Liver (tissue), 3 donors: ENCODE data around the gene KRTAP5-2.

ENCODE experiments used
- EGR1 ChIP-seq, 2 donors: IDR thresholded peaks; 2 replicates each; pipeline ENCODE4 v1.6.1; 2016 to 2018; ENCODE audit warnings: antibody characterized with exemption in 2 of 2, low read depth in 2 of 2
- GABPA ChIP-seq, 2 donors: IDR thresholded peaks in 1 of 2; conservative IDR thresholded peaks in 1 of 2; 2 replicates each; pipeline ENCODE4 v1.6.1; 2016; ENCODE audit warnings: antibody characterized with exemption in 2 of 2, mild to moderate bottlenecking in 1 of 2, moderate library complexity in 1 of 2
- HNF4A ChIP-seq, 2 donors: conservative IDR thresholded peaks; 2 replicates each; pipeline ENCODE4 v1.6.1; 2016; ENCODE audit warnings: antibody characterized with exemption in 2 of 2, mild to moderate bottlenecking in 2 of 2
- JUND ChIP-seq, 2 donors: IDR thresholded peaks; 2 replicates each; pipeline ENCODE4 v1.6.1; 2016; ENCODE audit warnings: antibody characterized with exemption in 2 of 2
- RAD21 ChIP-seq, 2 donors: IDR thresholded peaks; 2 replicates each; pipeline ENCODE4 v1.6.1; 2016; ENCODE audit warnings: antibody characterized with exemption in 2 of 2, mild to moderate bottlenecking in 2 of 2
- RXRA ChIP-seq, 2 donors: IDR thresholded peaks; 2 replicates each; pipeline ENCODE4 v1.6.1; 2017 to 2018; ENCODE audit warnings: antibody characterized with exemption in 2 of 2, mild to moderate bottlenecking in 1 of 2
- SP1 ChIP-seq: IDR thresholded peaks from 2 replicates; pipeline ENCODE4 v1.6.1; 2018; ENCODE audit warnings: antibody characterized with exemption, mild to moderate bottlenecking
- TAF1 ChIP-seq: conservative IDR thresholded peaks from 2 replicates; pipeline ENCODE4 v1.6.1; 2016; ENCODE audit warnings: antibody characterized with exemption, mild to moderate bottlenecking
- YY1 ChIP-seq: IDR thresholded peaks from 2 replicates; pipeline ENCODE4 v1.6.1; 2016; ENCODE audit warnings: antibody characterized with exemption, mild to moderate bottlenecking
- TF ChIP-seq, protein P1 (sequence below): fragments of 150-350 bp; IDR thresholded peaks from 2 replicates; pipeline ENCODE4 v1.5.1; 2017; ENCODE audit warnings: improper control_type of control experiment, low read depth, low read length; ENCODE audit not compliant: missing input control
- TF ChIP-seq, protein P2 (sequence below): IDR thresholded peaks from 2 replicates; pipeline ENCODE4 v1.6.1; 2016; ENCODE audit warnings: antibody characterized with exemption
- TF ChIP-seq, protein P3 (sequence below): IDR thresholded peaks from 2 replicates; pipeline ENCODE4 v1.6.1; 2016; ENCODE audit warnings: antibody characterized with exemption
- TF ChIP-seq, protein P4 (sequence below): IDR thresholded peaks from 2 replicates; pipeline ENCODE4 v1.6.1; 2016; ENCODE audit warnings: antibody characterized with exemption, mild to moderate bottlenecking
- donor health status: healthy.
- donor health status: healthy.

DNA sequence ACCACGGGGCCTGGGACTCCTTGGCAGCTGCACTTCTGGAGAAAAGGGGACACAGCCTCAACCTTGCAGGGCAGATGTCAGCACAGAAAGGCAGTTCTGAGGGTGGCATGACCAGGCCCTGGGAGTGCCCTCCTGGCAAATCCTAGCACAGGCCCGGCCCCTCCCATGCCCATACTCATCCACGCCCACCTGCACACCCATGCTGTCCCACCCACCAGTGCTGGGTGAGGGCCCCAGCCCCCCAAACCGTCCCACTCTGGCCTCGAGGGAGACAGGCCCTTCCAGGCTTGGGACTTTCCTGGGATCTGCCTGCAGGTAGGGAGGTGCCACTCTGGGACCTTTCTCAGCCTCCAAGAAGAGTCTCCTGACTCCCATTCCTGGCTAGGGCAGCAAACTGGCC is 36.1 kb downstream of the KRTAP5-2 start:
- TF ChIP-seq TAF1 (no peak), RAD21 (IDR thresholded peaks at IDR 0.05) (no peak), SP1 (no peak), GABPA (IDR thresholded peaks at IDR 0.05 in 1 of 2, conservative IDR thresholded peaks at IDR 0.05 in 1 of 2) (no peak), EGR1 (IDR thresholded peaks at IDR 0.05; ENCODE audit: low read depth in 2 of 2) (no peak), HNF4A (conservative IDR thresholded peaks at IDR 0.05) (no peak), YY1 (no peak), JUND (IDR thresholded peaks at IDR 0.05) (no peak), RXRA (IDR thresholded peaks at IDR 0.05) (no peak)
- TF ChIP-seq, protein P1, sequence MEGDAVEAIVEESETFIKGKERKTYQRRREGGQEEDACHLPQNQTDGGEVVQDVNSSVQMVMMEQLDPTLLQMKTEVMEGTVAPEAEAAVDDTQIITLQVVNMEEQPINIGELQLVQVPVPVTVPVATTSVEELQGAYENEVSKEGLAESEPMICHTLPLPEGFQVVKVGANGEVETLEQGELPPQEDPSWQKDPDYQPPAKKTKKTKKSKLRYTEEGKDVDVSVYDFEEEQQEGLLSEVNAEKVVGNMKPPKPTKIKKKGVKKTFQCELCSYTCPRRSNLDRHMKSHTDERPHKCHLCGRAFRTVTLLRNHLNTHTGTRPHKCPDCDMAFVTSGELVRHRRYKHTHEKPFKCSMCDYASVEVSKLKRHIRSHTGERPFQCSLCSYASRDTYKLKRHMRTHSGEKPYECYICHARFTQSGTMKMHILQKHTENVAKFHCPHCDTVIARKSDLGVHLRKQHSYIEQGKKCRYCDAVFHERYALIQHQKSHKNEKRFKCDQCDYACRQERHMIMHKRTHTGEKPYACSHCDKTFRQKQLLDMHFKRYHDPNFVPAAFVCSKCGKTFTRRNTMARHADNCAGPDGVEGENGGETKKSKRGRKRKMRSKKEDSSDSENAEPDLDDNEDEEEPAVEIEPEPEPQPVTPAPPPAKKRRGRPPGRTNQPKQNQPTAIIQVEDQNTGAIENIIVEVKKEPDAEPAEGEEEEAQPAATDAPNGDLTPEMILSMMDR = no peak
- TF ChIP-seq, protein P2, sequence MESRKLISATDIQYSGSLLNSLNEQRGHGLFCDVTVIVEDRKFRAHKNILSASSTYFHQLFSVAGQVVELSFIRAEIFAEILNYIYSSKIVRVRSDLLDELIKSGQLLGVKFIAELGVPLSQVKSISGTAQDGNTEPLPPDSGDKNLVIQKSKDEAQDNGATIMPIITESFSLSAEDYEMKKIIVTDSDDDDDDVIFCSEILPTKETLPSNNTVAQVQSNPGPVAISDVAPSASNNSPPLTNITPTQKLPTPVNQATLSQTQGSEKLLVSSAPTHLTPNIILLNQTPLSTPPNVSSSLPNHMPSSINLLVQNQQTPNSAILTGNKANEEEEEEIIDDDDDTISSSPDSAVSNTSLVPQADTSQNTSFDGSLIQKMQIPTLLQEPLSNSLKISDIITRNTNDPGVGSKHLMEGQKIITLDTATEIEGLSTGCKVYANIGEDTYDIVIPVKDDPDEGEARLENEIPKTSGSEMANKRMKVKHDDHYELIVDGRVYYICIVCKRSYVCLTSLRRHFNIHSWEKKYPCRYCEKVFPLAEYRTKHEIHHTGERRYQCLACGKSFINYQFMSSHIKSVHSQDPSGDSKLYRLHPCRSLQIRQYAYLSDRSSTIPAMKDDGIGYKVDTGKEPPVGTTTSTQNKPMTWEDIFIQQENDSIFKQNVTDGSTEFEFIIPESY = no peak
- TF ChIP-seq, protein P3, sequence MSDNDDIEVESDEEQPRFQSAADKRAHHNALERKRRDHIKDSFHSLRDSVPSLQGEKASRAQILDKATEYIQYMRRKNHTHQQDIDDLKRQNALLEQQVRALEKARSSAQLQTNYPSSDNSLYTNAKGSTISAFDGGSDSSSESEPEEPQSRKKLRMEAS = no peak
- TF ChIP-seq, protein P4, sequence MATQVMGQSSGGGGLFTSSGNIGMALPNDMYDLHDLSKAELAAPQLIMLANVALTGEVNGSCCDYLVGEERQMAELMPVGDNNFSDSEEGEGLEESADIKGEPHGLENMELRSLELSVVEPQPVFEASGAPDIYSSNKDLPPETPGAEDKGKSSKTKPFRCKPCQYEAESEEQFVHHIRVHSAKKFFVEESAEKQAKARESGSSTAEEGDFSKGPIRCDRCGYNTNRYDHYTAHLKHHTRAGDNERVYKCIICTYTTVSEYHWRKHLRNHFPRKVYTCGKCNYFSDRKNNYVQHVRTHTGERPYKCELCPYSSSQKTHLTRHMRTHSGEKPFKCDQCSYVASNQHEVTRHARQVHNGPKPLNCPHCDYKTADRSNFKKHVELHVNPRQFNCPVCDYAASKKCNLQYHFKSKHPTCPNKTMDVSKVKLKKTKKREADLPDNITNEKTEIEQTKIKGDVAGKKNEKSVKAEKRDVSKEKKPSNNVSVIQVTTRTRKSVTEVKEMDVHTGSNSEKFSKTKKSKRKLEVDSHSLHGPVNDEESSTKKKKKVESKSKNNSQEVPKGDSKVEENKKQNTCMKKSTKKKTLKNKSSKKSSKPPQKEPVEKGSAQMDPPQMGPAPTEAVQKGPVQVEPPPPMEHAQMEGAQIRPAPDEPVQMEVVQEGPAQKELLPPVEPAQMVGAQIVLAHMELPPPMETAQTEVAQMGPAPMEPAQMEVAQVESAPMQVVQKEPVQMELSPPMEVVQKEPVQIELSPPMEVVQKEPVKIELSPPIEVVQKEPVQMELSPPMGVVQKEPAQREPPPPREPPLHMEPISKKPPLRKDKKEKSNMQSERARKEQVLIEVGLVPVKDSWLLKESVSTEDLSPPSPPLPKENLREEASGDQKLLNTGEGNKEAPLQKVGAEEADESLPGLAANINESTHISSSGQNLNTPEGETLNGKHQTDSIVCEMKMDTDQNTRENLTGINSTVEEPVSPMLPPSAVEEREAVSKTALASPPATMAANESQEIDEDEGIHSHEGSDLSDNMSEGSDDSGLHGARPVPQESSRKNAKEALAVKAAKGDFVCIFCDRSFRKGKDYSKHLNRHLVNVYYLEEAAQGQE = no peak
